Peyer's patch (tissue), 4 donors: ENCODE measurements around the gene GABRD.

Source experiments
- POLR2A ChIP-seq, 2 donors: fragments of 450-650 bp; IDR thresholded peaks; one replicate each; pipeline ENCODE4 v1.5.1; 2017; ENCODE audit warnings: antibody characterized with exemption in 2 of 2, mild to moderate bottlenecking in 2 of 2, moderate library complexity in 2 of 2
- TF ChIP-seq, protein P1 (sequence below), 6 experiments: fragments of 450-650 bp in 4 of 6; fragments of 200-600 bp in 2 of 6; sonication (generic) in 1 of 6; IDR thresholded peaks; one replicate each; pipeline ENCODE4 v1.5.1; 2017 to 2019; ENCODE audit warnings: antibody characterized with exemption in 6 of 6, mild to moderate bottlenecking in 3 of 6, moderate library complexity in 1 of 6

- no peak for TF ChIP-seq POLR2A (IDR thresholded peaks at IDR 0.05)
- TF ChIP-seq, protein P1, sequence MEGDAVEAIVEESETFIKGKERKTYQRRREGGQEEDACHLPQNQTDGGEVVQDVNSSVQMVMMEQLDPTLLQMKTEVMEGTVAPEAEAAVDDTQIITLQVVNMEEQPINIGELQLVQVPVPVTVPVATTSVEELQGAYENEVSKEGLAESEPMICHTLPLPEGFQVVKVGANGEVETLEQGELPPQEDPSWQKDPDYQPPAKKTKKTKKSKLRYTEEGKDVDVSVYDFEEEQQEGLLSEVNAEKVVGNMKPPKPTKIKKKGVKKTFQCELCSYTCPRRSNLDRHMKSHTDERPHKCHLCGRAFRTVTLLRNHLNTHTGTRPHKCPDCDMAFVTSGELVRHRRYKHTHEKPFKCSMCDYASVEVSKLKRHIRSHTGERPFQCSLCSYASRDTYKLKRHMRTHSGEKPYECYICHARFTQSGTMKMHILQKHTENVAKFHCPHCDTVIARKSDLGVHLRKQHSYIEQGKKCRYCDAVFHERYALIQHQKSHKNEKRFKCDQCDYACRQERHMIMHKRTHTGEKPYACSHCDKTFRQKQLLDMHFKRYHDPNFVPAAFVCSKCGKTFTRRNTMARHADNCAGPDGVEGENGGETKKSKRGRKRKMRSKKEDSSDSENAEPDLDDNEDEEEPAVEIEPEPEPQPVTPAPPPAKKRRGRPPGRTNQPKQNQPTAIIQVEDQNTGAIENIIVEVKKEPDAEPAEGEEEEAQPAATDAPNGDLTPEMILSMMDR (IDR thresholded peaks at IDR 0.05) = no peak
These were observed 31.9 kb downstream of the GABRD start for GRCh38 chr1:2050793-2051682.
